GM18511 (cell line): ENCODE data around the gene ADAMTS3.
A peak's percentile ranks its signal among the peaks of the same experiment; 100 is the strongest.

Experiments used
- ATAC-seq: cut with Tn5 transposase; IDR thresholded peaks from one replicate; pipeline ENCODE4 v1.9.1; 2021; ENCODE audit warnings: mild to moderate bottlenecking, moderate library complexity; ENCODE audit not compliant: unreplicated experiment

Gene ADAMTS3

DNA sequence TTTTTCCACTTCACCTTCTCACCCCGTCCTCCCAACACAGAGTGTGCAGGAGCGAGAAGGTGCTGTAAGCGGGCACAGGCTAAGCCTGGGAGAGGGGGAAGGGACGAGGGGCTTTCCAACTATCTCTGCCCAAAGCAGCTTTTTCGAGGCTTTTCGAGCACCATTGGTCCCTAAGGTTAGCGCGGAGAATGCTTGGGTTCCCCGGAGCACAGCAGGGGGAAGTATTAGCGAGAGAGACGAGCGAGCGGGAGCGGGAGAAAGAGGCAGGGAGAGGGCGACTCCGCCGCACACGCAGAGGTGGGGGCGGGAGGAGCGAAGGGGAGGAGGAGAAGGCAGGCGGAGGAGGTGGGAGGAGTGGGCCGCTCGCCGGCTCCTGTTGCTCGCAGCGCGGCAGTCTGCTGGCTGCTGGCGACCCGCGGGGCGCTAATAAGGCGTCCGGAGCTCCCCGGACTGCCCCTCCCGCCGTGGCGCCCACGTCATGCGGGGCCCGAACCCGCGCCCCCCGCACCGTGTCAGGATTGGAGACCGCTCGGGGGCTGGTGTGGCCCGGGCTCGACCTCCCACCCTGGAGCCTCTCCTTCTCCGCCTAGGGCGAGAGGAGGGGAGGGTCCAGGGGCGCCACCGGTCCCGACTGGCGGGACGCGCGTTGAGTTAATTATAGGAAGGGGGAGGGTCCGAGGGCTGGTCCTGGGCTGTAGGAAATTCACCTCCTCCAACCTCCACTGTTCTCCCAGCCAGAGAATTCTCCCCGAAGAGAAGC is at the start of gene ADAMTS3:
Gene ADAMTS3 (minus strand): TSS at position 263 of the 760 bp plus-strand sequence. CDS start 459 bp downstream, outside the sequence.
- ATAC-seq: no peak

DNA sequence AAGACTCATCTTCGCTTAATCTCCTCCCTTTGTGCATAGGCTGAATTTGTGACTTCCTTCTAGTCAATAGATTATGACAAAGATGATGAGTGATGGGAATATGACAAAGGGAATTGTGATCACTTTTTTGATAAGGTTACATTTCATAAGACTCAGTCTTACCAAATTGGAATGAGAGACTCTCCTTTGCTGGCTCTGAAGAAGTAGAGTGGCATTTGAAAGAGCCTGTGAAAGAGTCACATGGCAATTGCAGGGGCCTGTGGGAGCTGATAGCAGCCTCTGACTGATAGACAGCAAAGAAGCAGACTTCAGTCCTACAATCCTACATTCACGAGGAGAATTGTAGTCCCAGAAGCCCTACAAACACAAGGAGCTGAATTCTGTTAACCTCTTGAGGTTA is 44.9 kb upstream of the ADAMTS3 start:
- no peak for ATAC-seq

DNA sequence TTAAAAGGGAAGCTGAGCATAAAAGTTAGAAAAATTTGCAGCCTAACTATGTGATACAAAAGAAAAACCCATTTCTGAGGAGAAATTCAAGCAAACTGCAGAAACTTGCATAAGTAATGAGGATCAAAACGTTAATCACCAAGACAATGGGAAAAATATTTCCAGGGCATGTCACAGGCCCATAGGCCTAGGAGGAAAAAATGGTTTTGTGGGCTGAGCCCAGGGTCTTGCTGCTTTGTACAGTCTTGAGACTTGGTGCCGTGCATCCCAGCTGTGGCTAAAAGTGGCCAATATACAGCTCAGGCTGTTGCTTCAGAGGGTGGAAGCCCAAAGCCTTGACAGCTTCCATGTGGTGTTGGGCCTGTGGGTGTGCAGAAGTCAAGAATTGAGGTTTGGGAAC is 37.7 kb upstream of the ADAMTS3 start:
- no peak for ATAC-seq

DNA sequence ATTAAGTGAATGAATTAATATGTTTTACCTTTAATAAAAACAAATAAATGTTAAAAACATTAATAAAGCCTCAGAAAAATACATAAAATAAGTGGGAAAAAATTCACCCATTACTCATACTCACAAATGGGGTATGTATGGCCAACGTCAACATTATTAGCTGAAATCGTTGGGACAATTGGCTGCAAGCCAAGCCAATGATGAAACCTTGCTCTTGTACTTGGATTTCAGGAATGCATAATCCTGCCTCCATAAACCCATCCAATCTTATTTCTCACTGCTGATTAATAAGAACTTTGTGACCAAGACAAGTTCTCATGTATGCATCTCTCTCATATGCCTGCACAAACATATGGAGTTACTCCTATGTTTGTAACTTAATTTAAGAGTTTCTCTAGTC is 35.3 kb upstream of the ADAMTS3 start:
- ATAC-seq: no peak

DNA sequence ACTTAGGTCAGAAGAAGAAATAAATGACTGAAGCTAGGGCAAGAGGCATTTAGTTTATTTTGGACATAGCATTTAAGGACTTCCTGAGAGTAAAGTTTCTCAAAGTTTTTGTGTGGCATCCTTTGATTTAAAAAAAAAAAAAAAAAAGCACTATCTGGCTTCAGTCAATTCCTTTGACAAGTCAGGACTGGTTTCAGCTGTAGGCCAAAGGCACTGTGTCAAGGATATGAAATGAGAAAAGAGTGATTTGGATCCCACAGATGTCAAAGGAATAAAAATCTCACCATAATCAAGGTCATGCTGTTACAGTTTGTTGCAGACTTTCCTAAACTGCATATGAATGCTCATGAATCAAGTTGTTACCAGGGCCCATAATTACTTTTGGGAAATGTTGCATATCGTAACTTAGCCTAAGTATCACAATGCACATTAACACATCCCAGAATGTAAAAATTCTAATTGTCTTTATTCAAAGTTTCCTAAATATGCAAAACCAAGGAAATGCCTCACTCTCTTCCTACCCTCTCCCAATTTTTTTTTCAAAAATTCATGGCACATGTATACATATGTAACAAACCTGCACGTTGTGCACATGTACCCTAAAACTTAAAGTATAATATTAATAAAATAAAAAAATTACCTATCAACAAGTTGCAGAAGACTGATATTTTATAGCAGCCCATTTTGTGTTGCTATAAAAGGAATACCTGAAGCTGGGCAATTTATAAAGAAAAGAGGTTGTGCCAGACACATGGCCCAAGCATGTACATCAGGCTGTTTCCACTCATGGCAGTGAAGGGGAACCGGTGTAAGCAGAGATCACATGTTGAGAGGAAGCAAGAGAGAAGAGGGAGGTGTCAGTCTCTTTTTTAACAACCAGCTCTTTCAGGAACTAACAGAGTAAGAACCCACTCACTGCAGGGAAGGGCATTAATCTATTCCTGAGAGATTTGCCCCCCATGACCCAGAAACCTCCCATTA is 33.7 kb upstream of the ADAMTS3 start:
- no peak for ATAC-seq

DNA sequence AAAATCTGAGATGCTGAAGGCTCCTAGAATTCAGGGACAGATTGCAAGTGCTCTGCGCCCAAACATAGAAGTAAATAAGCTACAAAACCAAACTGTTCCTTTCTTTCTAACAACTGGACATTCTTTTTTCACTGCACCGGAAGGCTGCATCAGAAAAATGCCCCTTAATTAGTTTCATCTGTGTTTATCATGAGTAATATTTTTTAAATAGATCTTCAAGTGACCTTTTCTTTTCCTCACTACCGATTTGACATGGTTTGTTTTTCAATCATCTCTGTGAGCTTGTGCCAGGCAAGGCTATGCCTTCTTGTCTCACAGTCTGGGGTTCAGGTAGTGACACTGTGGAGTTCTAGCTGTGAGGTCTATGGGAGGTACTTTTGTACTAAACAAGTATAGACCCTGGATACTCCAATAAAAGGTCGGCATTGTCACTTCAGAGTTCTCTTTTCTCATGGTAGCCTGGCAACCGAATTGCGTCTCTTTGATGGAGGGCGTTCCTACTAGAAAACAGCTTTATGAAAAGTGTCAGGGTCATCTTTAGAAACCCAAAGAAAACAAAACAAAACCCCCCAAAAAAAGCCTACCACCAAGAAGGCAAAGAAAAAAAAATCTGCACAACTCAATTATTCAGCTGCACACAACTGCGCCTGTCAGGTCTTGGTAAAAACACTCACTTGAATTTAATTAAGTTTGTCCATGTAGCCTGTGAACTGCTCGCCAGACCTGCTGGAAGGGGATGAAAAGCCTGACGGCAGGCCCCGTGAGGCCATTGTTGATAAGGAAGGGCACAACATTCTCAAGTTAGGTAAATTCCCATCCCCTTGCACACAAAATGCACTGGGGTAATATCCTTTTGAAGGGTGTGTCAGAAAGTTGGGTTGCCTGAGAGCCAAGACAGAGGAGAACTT is 22.8 kb upstream of the ADAMTS3 start:
- ATAC-seq: no peak

DNA sequence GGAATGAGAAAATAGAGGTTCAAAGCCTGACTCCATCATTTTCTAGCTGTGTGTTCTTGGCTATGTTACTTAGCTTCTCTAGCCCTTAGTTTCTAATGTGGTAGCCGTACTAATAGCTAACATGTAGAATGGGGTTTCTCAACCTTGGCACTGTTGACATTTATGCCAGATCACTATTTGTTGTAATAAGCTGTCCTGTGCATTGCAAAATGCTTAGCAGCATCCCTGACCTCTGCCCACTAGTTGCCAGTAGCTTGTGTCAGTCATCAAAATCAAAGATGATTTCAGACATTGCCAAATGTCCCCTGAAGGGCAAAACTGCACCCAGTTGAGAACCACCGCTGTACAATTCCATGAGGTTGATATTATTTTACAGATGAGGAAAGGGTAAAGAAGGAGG is 18.3 kb upstream of the ADAMTS3 start:
- ATAC-seq: no peak

DNA sequence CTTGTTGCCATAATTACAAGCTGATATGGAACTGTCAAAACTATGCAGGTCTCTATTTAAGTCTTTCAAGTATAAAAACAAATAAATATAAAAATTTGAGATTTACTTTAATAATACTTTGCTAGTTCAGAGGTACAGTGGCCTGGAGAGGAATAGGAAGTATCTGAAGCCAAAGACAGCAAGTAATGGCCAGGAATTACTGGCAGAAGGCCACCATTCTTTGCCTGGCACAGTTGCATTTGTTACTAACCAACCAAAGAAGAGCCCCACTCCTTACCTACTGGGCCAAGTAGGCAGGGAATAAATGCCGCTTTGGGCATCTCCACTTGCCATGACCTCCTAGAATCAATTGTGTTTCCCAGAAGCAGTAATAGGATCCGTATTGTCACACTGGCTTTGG is 13.8 kb upstream of the ADAMTS3 start:
- ATAC-seq: no peak

DNA sequence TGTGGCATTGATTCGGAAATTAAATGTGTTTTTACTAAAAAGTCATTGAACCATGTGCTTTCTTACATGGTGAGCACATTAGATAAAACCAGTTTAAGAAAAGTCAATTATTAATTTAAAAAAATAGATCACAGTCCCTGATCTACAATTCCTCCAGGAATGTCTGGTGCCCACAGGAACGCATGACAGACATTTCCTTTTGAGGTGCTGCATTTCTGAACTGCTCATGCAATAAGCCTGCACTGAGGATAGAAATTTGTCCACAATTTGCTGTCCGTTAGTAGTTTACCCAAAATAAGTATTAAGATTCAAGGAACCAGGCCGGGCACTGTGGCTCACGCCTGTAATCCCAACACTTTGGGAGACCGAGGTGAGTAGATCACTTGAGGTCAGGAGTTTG is 8.2 kb upstream of the ADAMTS3 start:
- ATAC-seq: no peak

DNA sequence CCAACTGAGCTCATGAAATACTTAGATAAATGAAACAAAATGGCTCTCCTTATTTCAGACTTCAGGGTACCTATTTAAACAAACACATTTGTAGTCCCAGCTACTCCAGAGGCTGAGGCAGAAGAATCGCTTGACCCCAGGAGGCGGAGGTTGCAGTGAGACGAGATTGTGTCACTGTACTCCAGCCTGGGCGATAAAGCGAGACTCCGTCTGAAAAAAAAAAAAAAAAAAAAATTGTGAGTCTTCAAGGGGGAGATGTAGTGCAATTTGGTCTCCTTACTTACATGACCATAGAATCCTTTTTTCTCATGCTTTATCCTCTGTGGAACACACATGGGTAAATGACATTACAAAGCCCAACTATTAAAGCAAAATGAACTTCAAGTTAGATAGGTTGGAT is 2.3 kb upstream of the ADAMTS3 start:
- no peak for ATAC-seq

DNA sequence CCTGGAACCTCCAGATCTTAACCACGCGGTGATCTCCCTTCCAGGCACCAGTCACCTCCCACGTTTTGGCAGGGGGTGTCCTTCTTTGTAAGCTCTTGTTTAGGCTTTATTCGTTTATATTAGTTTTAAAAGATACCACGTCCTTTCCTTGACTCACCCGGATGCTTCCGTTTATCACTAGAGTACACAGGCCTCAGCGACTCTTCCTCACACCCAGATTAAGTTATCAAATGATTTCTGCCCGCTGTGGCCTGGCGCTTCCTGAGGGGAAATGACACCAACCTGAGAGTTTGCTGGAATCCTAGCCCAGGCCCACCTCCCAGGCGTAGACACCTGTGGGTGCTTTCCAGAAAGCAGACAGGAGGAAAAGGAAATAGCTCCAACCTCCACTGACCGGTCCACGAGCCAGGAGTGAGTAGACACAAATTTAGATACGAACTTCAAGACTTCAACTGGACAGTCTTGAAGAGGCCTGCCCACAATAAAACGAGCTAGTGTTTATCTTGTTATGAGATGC is 756 bp upstream of the ADAMTS3 start:
- ATAC-seq: no peak

DNA sequence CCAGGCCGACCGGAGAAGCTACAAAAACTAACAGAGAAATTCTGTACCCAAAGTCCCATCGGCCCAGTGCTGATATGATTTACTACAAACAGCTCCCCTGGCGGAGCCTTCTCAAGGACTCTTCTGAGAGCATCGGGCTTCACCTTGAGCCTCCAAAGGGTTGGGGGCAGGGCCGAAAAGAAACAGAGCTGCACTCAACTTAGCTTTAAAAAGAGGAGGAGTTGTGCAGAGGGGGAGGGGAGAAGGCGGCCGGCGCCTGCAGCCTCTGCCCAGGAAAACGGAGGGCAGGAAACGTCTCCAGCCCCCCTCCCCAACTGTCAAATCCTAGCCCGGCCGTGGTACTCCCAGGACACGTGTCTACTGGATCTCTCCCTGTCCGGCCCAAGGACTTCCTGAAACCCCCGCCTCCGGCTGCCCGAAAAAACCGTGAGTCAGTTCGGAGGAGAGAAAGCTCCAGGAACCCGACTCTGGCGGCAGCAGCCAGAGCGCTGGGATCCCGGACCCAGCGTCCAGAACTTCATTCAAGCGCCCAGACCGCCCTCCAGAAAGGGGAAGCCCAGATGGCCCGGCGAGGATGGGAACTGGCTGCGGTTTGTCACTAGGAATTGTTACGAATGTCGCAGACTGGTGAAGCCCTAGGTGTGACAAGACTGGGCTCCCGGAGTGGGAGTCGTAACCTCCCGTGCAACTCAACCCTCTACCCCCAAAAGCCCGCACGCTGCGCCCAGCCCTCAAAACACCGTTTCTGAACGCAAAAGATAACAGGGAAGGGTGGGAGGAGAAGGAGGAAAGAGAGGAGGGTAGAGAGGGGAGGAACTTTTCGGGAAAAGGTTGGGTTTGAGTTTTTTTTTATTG is 973 bp downstream of the ADAMTS3 start:
- peak; percentile 50 for ATAC-seq

DNA sequence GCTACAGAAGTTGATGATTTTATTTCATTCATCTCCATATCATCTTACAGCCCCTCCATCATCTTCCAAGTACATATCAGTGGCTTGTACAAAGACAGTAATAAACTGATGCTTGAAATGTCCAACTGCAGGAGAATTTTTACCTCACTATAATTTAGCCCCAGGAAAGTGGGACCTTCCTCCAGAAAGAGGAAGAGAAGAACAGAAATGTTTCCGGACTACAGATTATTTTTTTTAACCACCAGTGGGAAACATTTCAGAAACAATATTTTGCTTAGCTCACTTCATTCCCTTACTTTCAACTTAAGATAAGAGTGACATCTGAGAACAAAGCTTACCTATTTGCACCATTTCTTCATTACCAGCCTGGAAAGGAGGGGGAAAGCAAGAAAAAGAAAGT is 2.0 kb downstream of the ADAMTS3 start:
- no peak for ATAC-seq

DNA sequence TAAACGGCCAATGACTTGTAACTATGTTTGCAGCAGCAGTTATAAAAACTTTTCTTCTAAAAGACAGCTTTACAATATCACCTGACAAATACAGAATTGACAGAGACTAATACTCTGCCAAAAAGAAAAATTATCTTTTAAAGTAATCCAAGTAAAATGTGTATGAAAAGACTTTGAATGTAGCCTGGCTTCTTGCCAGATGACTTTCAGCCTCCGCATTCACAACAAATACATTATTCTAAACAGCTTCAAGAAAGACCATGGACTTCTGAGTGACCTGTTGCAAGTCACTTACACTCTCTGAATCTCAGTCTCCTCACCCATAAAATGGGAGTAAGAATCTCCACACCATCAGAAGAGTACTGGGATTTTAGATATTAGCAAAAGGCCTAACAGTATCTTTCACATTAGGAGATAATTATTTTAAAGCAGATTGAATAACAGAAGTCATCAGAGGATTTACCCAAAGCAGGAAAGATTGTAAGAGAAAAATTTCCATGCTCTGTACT is 2.5 kb downstream of the ADAMTS3 start:
- ATAC-seq: no peak

DNA sequence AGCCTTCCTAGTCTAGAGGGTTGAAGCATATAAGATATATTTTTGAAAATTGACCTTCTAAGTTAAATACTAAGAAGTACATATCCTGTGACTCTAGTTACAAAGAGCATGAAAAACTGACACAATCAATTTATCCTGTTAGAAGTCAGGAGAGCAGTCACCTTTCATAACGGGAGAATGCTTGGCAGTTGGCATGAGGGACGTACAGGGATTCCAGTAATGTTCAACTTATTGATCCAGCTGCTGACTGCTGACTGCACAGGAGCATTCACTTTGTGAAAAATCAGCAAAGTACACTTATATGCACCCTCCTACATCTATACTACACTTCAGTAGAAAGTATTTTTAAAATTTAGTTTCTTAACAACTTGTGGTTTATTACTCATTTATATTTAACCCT is 4.2 kb downstream of the ADAMTS3 start:
- no peak for ATAC-seq

DNA sequence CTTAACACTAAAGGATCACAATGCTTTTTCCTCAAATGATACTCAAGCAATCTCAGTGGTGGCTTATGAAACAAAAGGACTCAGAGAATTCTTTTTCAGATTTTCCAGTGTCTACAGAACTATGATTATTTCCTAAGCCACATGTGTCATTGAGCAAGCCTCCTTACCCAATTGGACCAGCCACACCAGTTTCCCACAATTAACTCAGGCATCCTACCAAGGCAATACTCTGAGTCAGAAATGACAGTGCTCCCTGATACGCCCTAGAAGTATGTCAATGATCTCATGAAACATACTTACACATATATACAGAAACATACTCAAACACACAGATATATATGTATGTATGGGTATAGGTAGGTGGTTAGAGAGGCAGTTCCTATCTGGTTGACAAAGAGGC is 4.8 kb downstream of the ADAMTS3 start:
- no peak for ATAC-seq

DNA sequence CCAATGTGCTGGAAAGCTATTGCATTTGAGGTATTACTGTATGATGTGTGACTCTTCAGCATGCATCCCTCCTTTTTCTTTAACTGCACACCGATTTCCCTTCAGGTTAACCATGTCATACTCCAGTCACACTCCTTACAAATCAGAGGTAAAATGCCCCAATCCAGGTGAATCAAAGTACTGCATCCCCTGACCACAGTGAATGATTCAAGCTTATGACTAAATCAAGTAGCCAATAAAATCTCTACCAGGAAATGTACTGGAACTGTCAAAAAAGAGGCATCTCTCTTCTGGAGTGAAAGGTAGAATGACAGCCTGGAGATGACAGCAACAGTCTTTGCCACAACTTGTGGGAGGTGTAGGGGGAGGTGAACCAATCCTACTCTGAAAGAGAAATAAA is 10.4 kb downstream of the ADAMTS3 start:
- ATAC-seq: no peak

DNA sequence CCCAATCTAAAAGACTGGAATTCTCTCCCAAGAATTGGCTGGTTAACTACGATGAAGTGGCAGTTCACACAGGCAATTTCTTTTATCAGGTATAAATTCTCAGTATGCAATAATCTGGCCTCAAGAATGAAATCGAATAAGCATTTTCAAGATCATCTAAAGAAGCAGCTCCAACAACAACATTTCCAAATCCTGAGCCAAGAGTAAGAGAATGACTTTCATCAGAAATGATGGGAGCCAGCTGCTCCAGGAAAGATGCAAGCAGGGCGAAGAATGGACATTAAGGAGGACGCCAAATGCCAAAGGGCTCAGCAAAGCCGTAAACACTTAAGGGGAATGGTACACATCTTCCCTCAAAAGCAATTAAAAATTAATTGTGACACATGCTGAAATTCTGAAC is 12.0 kb downstream of the ADAMTS3 start:
- ATAC-seq: no peak

DNA sequence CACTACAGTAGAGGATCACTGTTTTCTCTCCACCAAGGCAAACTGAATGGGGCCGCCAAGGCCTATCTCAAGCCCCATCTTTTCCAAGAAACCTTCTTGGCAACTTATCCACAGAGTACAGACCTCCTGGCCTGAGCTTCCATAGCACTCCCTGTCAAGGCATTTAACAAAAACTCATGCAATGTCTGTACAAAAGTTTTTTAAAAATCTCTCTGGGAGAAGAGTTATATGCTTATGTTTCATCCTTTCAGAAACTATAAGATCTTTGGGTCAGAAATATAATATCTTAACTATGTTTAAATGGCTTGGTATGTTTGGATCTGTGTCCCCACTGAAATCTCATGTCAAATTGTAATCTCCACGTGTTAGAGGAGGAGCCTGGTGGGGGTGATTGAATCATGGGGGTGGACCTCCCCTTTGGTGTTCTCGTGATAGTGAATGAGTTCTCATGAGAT is 13.6 kb downstream of the ADAMTS3 start:
- ATAC-seq: no peak
